Measurements from ENCODE around the gene SDF2L1. TPM values are rescaled to one million over a fixed set of nuclear protein-coding genes. Genes with fewer than 3 reads are reported as not detected.

The SDF2L1 gene
- total and polyA plus RNA-seq, 9 of the 15 experiments (the other 6 are each of a cell fraction or from before 2014, with no cell fraction given), result 15.1 to 989 (median 124) TPM

DNA sequence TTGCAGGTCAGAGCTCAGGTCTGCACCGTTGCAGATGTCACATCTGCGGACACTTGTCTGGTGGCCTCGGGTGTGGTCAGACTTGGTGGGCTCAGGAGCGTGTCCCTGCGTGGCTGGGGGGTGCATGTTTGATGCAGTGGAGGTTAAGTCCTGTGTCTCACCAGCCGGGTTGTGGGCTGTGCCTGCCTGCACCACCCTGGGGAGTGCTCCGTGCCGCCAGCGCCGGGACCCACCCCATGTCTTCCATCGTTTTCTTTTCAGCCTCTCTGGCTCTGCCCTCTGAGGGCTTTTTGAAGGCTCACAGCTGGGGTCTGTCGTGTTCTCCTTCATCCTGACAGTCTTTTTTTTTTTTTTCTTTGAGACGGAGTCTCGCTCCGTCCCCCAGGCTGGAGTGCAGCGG lies 49.7 kb downstream of the SDF2L1 start:
- Histone ChIP-seq H2AFZ (ENCODE audit: low read depth, low read length) (no peak overlapping the region), H3K27ac (ENCODE audit: extremely low read depth, low read depth, low read length) (no peak overlapping the region), H3K36me3 (ENCODE audit: control insufficient read depth, insufficient read depth, low read length) (peaks cover 88% of the 10 kb centered on the region), H3K4me2 (ENCODE audit: insufficient read depth, low read length) (no peak overlapping the region), H4K20me1 (replicated peaks; ENCODE audit: control insufficient read depth, insufficient read depth, low read length) (no peaks in the 10 kb centered on the region; the same call in 1 of the 2 replicates), H3K27me3 (ENCODE audit: control insufficient read depth in 2 of 2, insufficient read depth in 2 of 2, low read length in 2 of 2) (no peaks in the 10 kb centered on the region), H3K4me3 (no peak overlapping the region), H3K9ac (ENCODE audit: insufficient read depth in 1 of 2, low read depth in 2 of 2, low read length in 2 of 2) (peak overlapping the region in 1 of 2 experiments; percentile 54; a peak in 2 of 4 replicates), H3K4me1 (replicated peaks in 1 of 2; ENCODE audit: control insufficient read depth in 2 of 2, insufficient read depth in 2 of 2, low read length in 2 of 2) (peaks cover 0 to 49% of the 10 kb centered on the region in 2 experiments; a peak in 3 of 5 replicates), H3K79me2 (ENCODE audit: control insufficient read depth, insufficient read depth, low read length) (no peaks in the 10 kb centered on the region), H3K9me1 (ENCODE audit: control insufficient read depth, insufficient read depth, low read length) (peaks cover 3% of the 10 kb centered on the region), H3K9me3 (replicated peaks; ENCODE audit: control insufficient read depth, insufficient read depth, low read depth, low read length) (no peaks in the 10 kb centered on the region)
- FAIRE-seq (no peak), ATAC-seq (no peak), DNase-seq (ENCODE audit: extremely low read depth in 1 of 4, low spot score in 3 of 4) (peak in 2 of 4 experiments; percentile 65 to 69)
- no TSS peak for BruUV-seq (replicated peaks)
- in situ Hi-C loops (cut with MboI), result no loop called here
- whole genome bisulfite sequencing (ENCODE audit: insufficient coverage, low coverage, missing lambda C conversion rate), result 88% methylated on average over 13 of the region's 16 CpGs
- CTCF ChIA-PET (ENCODE audit: low intra/inter-chr PET ratio), result interaction anchor here (0.6 kb wide), 1 partner anchor 12 kb away, joined by 3 read pairs; no protein-coding TSS in a partner anchor
- POLR2A ChIA-PET, result interaction anchor here (0.6 to 8.6 kb wide), 9 partner anchors 7 to 63 kb away, joined by 3 to 111 read pairs (median 6); partner anchors contain the start of gene PPIL2
- intact Hi-C loops (cut with micrococcal nuclease), result no loop called here
- 0 out of 2 replicates have a peak, but pooled peaks have one; percentile 28 for TF ChIP-seq RBFOX2 (IDR thresholded peaks at IDR 0.05; ENCODE audit: low read depth, low read length)
- TF ChIP-seq, protein P1, sequence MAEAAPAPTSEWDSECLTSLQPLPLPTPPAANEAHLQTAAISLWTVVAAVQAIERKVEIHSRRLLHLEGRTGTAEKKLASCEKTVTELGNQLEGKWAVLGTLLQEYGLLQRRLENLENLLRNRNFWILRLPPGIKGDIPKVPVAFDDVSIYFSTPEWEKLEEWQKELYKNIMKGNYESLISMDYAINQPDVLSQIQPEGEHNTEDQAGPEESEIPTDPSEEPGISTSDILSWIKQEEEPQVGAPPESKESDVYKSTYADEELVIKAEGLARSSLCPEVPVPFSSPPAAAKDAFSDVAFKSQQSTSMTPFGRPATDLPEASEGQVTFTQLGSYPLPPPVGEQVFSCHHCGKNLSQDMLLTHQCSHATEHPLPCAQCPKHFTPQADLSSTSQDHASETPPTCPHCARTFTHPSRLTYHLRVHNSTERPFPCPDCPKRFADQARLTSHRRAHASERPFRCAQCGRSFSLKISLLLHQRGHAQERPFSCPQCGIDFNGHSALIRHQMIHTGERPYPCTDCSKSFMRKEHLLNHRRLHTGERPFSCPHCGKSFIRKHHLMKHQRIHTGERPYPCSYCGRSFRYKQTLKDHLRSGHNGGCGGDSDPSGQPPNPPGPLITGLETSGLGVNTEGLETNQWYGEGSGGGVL (CRISPR knock-in tag; IDR thresholded peaks at IDR 0.05), result peak; percentile 56; the same call in 1 of the 2 replicates
- no peak for TF ChIP-seq ZNF512 (tag; IDR thresholded peaks at IDR 0.05)
- no peak for TF ChIP-seq TAF15 (IDR thresholded peaks at IDR 0.05; ENCODE audit: low read depth, low read length)
- TF ChIP-seq POLR2G (IDR thresholded peaks at IDR 0.05; ENCODE audit: low read depth, low read length), result peak; percentile 50; the same call in 1 of the 2 replicates
- TF ChIP-seq NCOR1 (IDR thresholded peaks at IDR 0.05), result no peak
- no peak for TF ChIP-seq IFI16 (CRISPR knock-in tag; IDR thresholded peaks at IDR 0.05)
- TF ChIP-seq CAMTA2 (CRISPR knock-in tag; conservative IDR thresholded peaks at IDR 0.05), result no peak
- no peak for TF ChIP-seq RAD21 (CRISPR knock-in tag; conservative IDR thresholded peaks at IDR 0.05 in 1 of 2, IDR thresholded peaks at IDR 0.05 in 1 of 2)
- TF ChIP-seq ZNF778 (CRISPR knock-in tag; IDR thresholded peaks at IDR 0.05), result no peak
- TF ChIP-seq, protein P2, sequence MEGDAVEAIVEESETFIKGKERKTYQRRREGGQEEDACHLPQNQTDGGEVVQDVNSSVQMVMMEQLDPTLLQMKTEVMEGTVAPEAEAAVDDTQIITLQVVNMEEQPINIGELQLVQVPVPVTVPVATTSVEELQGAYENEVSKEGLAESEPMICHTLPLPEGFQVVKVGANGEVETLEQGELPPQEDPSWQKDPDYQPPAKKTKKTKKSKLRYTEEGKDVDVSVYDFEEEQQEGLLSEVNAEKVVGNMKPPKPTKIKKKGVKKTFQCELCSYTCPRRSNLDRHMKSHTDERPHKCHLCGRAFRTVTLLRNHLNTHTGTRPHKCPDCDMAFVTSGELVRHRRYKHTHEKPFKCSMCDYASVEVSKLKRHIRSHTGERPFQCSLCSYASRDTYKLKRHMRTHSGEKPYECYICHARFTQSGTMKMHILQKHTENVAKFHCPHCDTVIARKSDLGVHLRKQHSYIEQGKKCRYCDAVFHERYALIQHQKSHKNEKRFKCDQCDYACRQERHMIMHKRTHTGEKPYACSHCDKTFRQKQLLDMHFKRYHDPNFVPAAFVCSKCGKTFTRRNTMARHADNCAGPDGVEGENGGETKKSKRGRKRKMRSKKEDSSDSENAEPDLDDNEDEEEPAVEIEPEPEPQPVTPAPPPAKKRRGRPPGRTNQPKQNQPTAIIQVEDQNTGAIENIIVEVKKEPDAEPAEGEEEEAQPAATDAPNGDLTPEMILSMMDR (IDR thresholded peaks at IDR 0.05 in 2 of 3, conservative IDR thresholded peaks at IDR 0.05 in 1 of 3; ENCODE audit: insufficient read depth in 2 of 3, low read depth in 1 of 3, low read length in 3 of 3), result no peak
- TF ChIP-seq ZFX (CRISPR knock-in tag; IDR thresholded peaks at IDR 0.05), result 0 out of 2 replicates have a peak, but pooled peaks have one; percentile 13
- no peak for TF ChIP-seq MYBL2 (IDR thresholded peaks at IDR 0.05; ENCODE audit: low read depth)
- TF ChIP-seq MYBL2 (CRISPR knock-in tag; IDR thresholded peaks at IDR 0.05; ENCODE audit: borderline replicate concordance), result peak; percentile 34; the same call in 1 of the 2 replicates
- TF ChIP-seq NR3C1 (CRISPR knock-in tag; IDR thresholded peaks at IDR 0.05), result 0 out of 2 replicates have a peak, but pooled peaks have one; percentile 57
- TF ChIP-seq ZNF57 (CRISPR knock-in tag; IDR thresholded peaks at IDR 0.05), result no peak
- TF ChIP-seq RBM14 (IDR thresholded peaks at IDR 0.05; ENCODE audit: borderline replicate concordance, insufficient read depth, low read depth, low read length), result no peak
